ENCODE results near the gene POU2F1.

Gene POU2F1

GRCh38 chr1:167426716-167427115 lies 206.0 kb downstream of the POU2F1 start:
- TF ChIP-seq CTCF (conservative IDR thresholded peaks at IDR 0.05), result no peak
- H3K27ac ChIP-seq, result no peak overlapping the region

GRCh38 chr1:167427848-167428247 lies 207.2 kb downstream of the POU2F1 start:
- TF ChIP-seq CTCF (conservative IDR thresholded peaks at IDR 0.05), result no peak
- H3K27ac ChIP-seq, result no peak overlapping the region

- TF ChIP-seq CTCF (conservative IDR thresholded peaks at IDR 0.05), result no peak
- H3K27ac ChIP-seq, result no peak overlapping the region
These were observed 207.7 kb downstream of the POU2F1 start for GRCh38 chr1:167428395-167428794.

GRCh38 chr1:167429612-167430011 lies 208.9 kb downstream of the POU2F1 start:
- TF ChIP-seq CTCF (conservative IDR thresholded peaks at IDR 0.05), result no peak
- H3K27ac ChIP-seq, result no peak overlapping the region

- no peak overlapping the region for H3K27ac ChIP-seq
- TF ChIP-seq CTCF (conservative IDR thresholded peaks at IDR 0.05), result no peak
These were observed 209.6 kb downstream of the POU2F1 start for GRCh38 chr1:167430134-167430848.

- H3K27ac ChIP-seq, result no peak overlapping the region
These were observed 210.2 kb downstream of the POU2F1 start for GRCh38 chr1:167430849-167431242.

More at GRCh38 chr1:167430849-167431242, 210.2 kb downstream of the POU2F1 start:
- no peak for TF ChIP-seq CTCF (conservative IDR thresholded peaks at IDR 0.05)

Measured in VCaP (cell line).